H9 (cell line): ENCODE measurements around the gene AGBL4. TPM values are rescaled to one million over a fixed set of nuclear protein-coding genes. Genes with fewer than 3 reads are reported as not detected.

ENCODE experiments used
- DNase-seq: peaks from one replicate; pipeline ENCODE4 v3.0.0-alpha.2; 2017
- H2AFZ ChIP-seq: one replicate; pipeline ENCODE4 v1.6.1; 2013; ENCODE audit warnings: mild to moderate bottlenecking, low read length, control low read depth, moderate library complexity
- H2AK5ac ChIP-seq: 2 replicates; pipeline ENCODE4 v1.6.1; 2013; ENCODE audit warnings: low read length, control low read depth, mixed read lengths; ENCODE audit not compliant: insufficient read length
- H2BK120ac ChIP-seq: one replicate; pipeline ENCODE4 v1.6.1; 2013; ENCODE audit warnings: low read depth, mild to moderate bottlenecking, low read length, control low read depth, inconsistent platforms; ENCODE audit not compliant: poor library complexity, severe bottlenecking
- H2BK12ac ChIP-seq: 2 replicates; pipeline ENCODE4 v1.6.1; 2013; ENCODE audit warnings: low read length, control low read depth, mixed read lengths, low read depth; ENCODE audit not compliant: insufficient read length
- H2BK15ac ChIP-seq: 2 replicates; pipeline ENCODE4 v1.6.1; 2013; ENCODE audit warnings: low read depth, low read length, control low read depth
- H2BK20ac ChIP-seq: one replicate; pipeline ENCODE4 v1.6.1; 2013; ENCODE audit warnings: low read depth, mild to moderate bottlenecking, low read length, control low read depth, inconsistent platforms; ENCODE audit not compliant: poor library complexity, severe bottlenecking
- H2BK5ac ChIP-seq: 2 replicates; pipeline ENCODE4 v1.6.1; 2013; ENCODE audit warnings: low read length, control low read depth, mixed read lengths; ENCODE audit not compliant: insufficient read length
- H3K14ac ChIP-seq: 2 replicates; pipeline ENCODE4 v1.6.1; 2013; ENCODE audit warnings: low read length, control low read depth; ENCODE audit not compliant: insufficient read depth
- H3K18ac ChIP-seq: 2 replicates; pipeline ENCODE4 v1.6.1; 2013; ENCODE audit warnings: low read depth, mild to moderate bottlenecking, mixed read lengths, low read length, control low read depth; ENCODE audit not compliant: insufficient read length
- H3K23ac ChIP-seq: 2 replicates; pipeline ENCODE4 v1.6.1; 2013; ENCODE audit warnings: low read length, control low read depth, mixed read lengths, low read depth; ENCODE audit not compliant: insufficient read length
- H3K23me2 ChIP-seq: 2 replicates; pipeline ENCODE4 v1.6.1; 2013; ENCODE audit warnings: low read depth, mild to moderate bottlenecking, mixed read lengths, low read length, control low read depth; ENCODE audit not compliant: insufficient read length, poor library complexity, severe bottlenecking
- H3K27ac ChIP-seq: 2 replicates; pipeline ENCODE4 v1.5.1; 2013; ENCODE audit warnings: low read length, control low read depth, mixed read lengths, low read depth; ENCODE audit not compliant: insufficient read length
- H3K27me3 ChIP-seq: 2 replicates; pipeline ENCODE4 v1.6.1; 2013; ENCODE audit warnings: low read length, control low read depth, inconsistent platforms; ENCODE audit not compliant: insufficient read depth
- H3K4ac ChIP-seq: 2 replicates; pipeline ENCODE4 v1.6.1; 2013; ENCODE audit warnings: low read depth, mild to moderate bottlenecking, control low read depth, inconsistent platforms, low read length, moderate library complexity
- H3K4me1 ChIP-seq: 2 replicates; pipeline ENCODE4 v1.6.1; 2013; ENCODE audit warnings: low read length, control low read depth, inconsistent platforms; ENCODE audit not compliant: insufficient read depth
- H3K4me2 ChIP-seq: 2 replicates; pipeline ENCODE4 v1.6.1; 2013; ENCODE audit warnings: low read length, control low read depth, mixed read lengths; ENCODE audit not compliant: insufficient read length, insufficient read depth
- H3K56ac ChIP-seq: 2 replicates; pipeline ENCODE4 v1.6.1; 2013; ENCODE audit warnings: low read depth, mild to moderate bottlenecking, mixed read lengths, low read length, control low read depth; ENCODE audit not compliant: insufficient read length
- H3K79me1 ChIP-seq: 2 replicates; pipeline ENCODE4 v1.6.1; 2013; ENCODE audit warnings: low read depth, mild to moderate bottlenecking, moderate library complexity, low read length, control low read depth, inconsistent platforms; ENCODE audit not compliant: insufficient read depth, poor library complexity, severe bottlenecking
- H3K79me2 ChIP-seq: 2 replicates; pipeline ENCODE4 v1.6.1; 2013; ENCODE audit warnings: low read length, control low read depth, inconsistent platforms; ENCODE audit not compliant: insufficient read depth
- H3K9ac ChIP-seq: 2 replicates; pipeline ENCODE4 v1.6.1; 2013; ENCODE audit warnings: low read length, control low read depth, mixed read lengths; ENCODE audit not compliant: insufficient read length; ENCODE audit errors: extremely low read depth
- H3K9me3 ChIP-seq: one replicate; pipeline ENCODE4 v1.6.1; 2013; ENCODE audit warnings: low read depth, low read length, inconsistent platforms; ENCODE audit not compliant: control insufficient read depth
- H3T11ph ChIP-seq: one replicate; pipeline ENCODE4 v1.6.1; 2013; ENCODE audit warnings: mild to moderate bottlenecking, low read length, control low read depth, inconsistent platforms
- H4K20me1 ChIP-seq: one replicate; pipeline ENCODE4 v1.6.1; 2013; ENCODE audit not compliant: control insufficient read depth, insufficient read length, insufficient read depth
- H4K5ac ChIP-seq: 2 replicates; pipeline ENCODE4 v1.6.1; 2013; ENCODE audit warnings: low read depth, mild to moderate bottlenecking, mixed read lengths, low read length, control low read depth; ENCODE audit not compliant: insufficient read length
- H4K8ac ChIP-seq: replicated peaks from 2 replicates; pipeline ENCODE4 v1.6.1; 2013; ENCODE audit warnings: low read length, control low read depth, mixed read lengths, low read depth; ENCODE audit not compliant: insufficient read length
- H4K91ac ChIP-seq: 2 replicates; pipeline ENCODE4 v1.6.1; 2013; ENCODE audit warnings: low read depth, mild to moderate bottlenecking, moderate library complexity, mixed read lengths, low read length, control low read depth; ENCODE audit not compliant: insufficient read length
- H3K27ac Mint-ChIP-seq, 3 experiments: 2 replicates in 2 of 3; 3 replicates in 1 of 3; pipeline ENCODE4 v1.8.0; 2020 to 2021; ENCODE audit warnings: mixed read lengths in 3 of 3, mild to moderate bottlenecking in 1 of 3, moderate library complexity in 1 of 3
- H3K27me3 Mint-ChIP-seq: 2 replicates; pipeline ENCODE4 v1.8.0; 2021; ENCODE audit warnings: low read depth, mild to moderate bottlenecking, moderate library complexity, mixed read lengths
- H3K36me3 Mint-ChIP-seq, 3 experiments: 2 replicates in 2 of 3; 3 replicates in 1 of 3; pipeline ENCODE4 v1.8.0; 2020 to 2021; ENCODE audit warnings: low read depth in 3 of 3, mixed read lengths in 3 of 3; ENCODE audit not compliant: insufficient read depth in 1 of 3
- H3K4me1 Mint-ChIP-seq, 2 experiments: 2 replicates each; pipeline ENCODE4 v1.8.0; 2020; ENCODE audit warnings: mixed read lengths in 2 of 2
- H3K4me3 Mint-ChIP-seq, 2 experiments: 2 replicates in 1 of 2; 3 replicates in 1 of 2; pipeline ENCODE4 v1.8.0; 2020 to 2021; ENCODE audit warnings: mild to moderate bottlenecking in 2 of 2, mixed read lengths in 2 of 2, moderate library complexity in 1 of 2
- H3K9me3 Mint-ChIP-seq, 2 experiments: 2 replicates in 1 of 2; 3 replicates in 1 of 2; pipeline ENCODE4 v1.8.0; 2020; ENCODE audit warnings: mild to moderate bottlenecking in 2 of 2, mixed read lengths in 2 of 2, moderate library complexity in 1 of 2
- total RNA-seq: library from RNA; stranded (reverse); gene quantifications from 2 replicates; pipeline ENCODE4 v1.2.1, GENCODE V29; 2021
- TF ChIP-seq, protein P1 (sequence below): fragments of 200-600 bp; sonication (generic); conservative IDR thresholded peaks from 3 replicates; pipeline ENCODE4 v1.8.0; 2021; ENCODE audit warnings: antibody characterized with exemption, mild to moderate bottlenecking

The AGBL4 gene
- total RNA-seq, 1 experiment from 2014 or later: not detected

DNA sequence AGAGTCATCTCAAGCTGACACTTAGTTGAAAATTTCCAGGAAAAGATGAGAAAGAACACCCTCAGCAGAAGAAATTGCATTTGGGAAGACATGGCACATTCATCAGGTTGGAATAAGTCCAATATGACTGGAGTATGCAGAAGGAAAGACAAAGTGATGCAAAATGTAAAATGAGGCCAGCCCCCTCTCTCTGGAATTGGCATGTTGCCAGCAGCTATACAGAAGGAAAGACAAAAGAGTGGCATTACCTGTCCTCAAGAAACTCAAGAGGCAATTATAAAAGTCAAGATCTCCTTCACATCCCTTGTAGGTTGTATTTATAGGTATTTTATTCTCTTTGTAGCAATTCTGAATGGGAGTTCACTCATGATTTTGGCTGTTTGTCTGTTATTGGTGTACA lies 426.3 kb downstream of the AGBL4 start:
- Histone ChIP-seq H2AK5ac (no peak overlapping the region), H4K91ac (no peak overlapping the region), H2BK15ac (no peak overlapping the region), H3K56ac (no peak overlapping the region), H2AFZ (no peak overlapping the region), H4K8ac (no peak overlapping the region), H3K4me2 (no peak overlapping the region), H2BK20ac (no peak overlapping the region), H3K27me3 (no peaks in the 10 kb centered on the region), H2BK5ac (no peak overlapping the region), H3K9me3 (peaks cover 48% of the 10 kb centered on the region), H3K79me2 (no peaks in the 10 kb centered on the region), H4K5ac (no peak overlapping the region), H2BK12ac (no peak overlapping the region), H2BK120ac (no peak overlapping the region), H3K4ac (no peak overlapping the region), H3K79me1 (no peaks in the 10 kb centered on the region), H3K18ac (no peak overlapping the region), H3K9ac (no peak overlapping the region), H3T11ph (no peak overlapping the region), H3K27ac (no peak overlapping the region), H3K23me2 (no peaks in the 10 kb centered on the region), H4K20me1 (no peaks in the 10 kb centered on the region), H3K4me1 (no peaks in the 10 kb centered on the region), H3K23ac (no peak overlapping the region), H3K14ac (no peak overlapping the region)
- H3K36me3 Mint-ChIP-seq: peaks cover 0 to 45% (median 14%) of the 10 kb centered on the region in 3 experiments; a peak in 5 of 7 replicates
- no peak overlapping the region for H3K4me3 Mint-ChIP-seq
- peaks cover 86 to 90% of the 10 kb centered on the region in 2 experiments for H3K9me3 Mint-ChIP-seq
- no peaks in the 10 kb centered on the region for H3K4me1 Mint-ChIP-seq
- TF ChIP-seq, protein P1, sequence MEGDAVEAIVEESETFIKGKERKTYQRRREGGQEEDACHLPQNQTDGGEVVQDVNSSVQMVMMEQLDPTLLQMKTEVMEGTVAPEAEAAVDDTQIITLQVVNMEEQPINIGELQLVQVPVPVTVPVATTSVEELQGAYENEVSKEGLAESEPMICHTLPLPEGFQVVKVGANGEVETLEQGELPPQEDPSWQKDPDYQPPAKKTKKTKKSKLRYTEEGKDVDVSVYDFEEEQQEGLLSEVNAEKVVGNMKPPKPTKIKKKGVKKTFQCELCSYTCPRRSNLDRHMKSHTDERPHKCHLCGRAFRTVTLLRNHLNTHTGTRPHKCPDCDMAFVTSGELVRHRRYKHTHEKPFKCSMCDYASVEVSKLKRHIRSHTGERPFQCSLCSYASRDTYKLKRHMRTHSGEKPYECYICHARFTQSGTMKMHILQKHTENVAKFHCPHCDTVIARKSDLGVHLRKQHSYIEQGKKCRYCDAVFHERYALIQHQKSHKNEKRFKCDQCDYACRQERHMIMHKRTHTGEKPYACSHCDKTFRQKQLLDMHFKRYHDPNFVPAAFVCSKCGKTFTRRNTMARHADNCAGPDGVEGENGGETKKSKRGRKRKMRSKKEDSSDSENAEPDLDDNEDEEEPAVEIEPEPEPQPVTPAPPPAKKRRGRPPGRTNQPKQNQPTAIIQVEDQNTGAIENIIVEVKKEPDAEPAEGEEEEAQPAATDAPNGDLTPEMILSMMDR: no peak
- peaks cover 3% of the 10 kb centered on the region; the same call in 1 of the 2 replicates for H3K27me3 Mint-ChIP-seq
- H3K27ac Mint-ChIP-seq: no peak overlapping the region
- DNase-seq: no peak
